H9 (cell line): ENCODE results near the gene TNFAIP8L1. TPM values are rescaled to one million over a fixed set of nuclear protein-coding genes. Genes with fewer than 3 reads are reported as not detected.
A peak's percentile ranks its signal among the peaks of the same experiment; 100 is the strongest.

Experiments
- DNase-seq: peaks from one replicate; pipeline ENCODE4 v3.0.0-alpha.2; 2017
- H2AFZ ChIP-seq: one replicate; pipeline ENCODE4 v1.6.1; 2013; ENCODE audit warnings: mild to moderate bottlenecking, low read length, control low read depth, moderate library complexity
- H2AK5ac ChIP-seq: 2 replicates; pipeline ENCODE4 v1.6.1; 2013; ENCODE audit warnings: low read length, control low read depth, mixed read lengths; ENCODE audit not compliant: insufficient read length
- H2BK120ac ChIP-seq: one replicate; pipeline ENCODE4 v1.6.1; 2013; ENCODE audit warnings: low read depth, mild to moderate bottlenecking, low read length, control low read depth, inconsistent platforms; ENCODE audit not compliant: poor library complexity, severe bottlenecking
- H2BK12ac ChIP-seq: 2 replicates; pipeline ENCODE4 v1.6.1; 2013; ENCODE audit warnings: low read length, control low read depth, mixed read lengths, low read depth; ENCODE audit not compliant: insufficient read length
- H2BK15ac ChIP-seq: 2 replicates; pipeline ENCODE4 v1.6.1; 2013; ENCODE audit warnings: low read depth, low read length, control low read depth
- H2BK20ac ChIP-seq: one replicate; pipeline ENCODE4 v1.6.1; 2013; ENCODE audit warnings: low read depth, mild to moderate bottlenecking, low read length, control low read depth, inconsistent platforms; ENCODE audit not compliant: poor library complexity, severe bottlenecking
- H2BK5ac ChIP-seq: 2 replicates; pipeline ENCODE4 v1.6.1; 2013; ENCODE audit warnings: low read length, control low read depth, mixed read lengths; ENCODE audit not compliant: insufficient read length
- H3K14ac ChIP-seq: 2 replicates; pipeline ENCODE4 v1.6.1; 2013; ENCODE audit warnings: low read length, control low read depth; ENCODE audit not compliant: insufficient read depth
- H3K18ac ChIP-seq: 2 replicates; pipeline ENCODE4 v1.6.1; 2013; ENCODE audit warnings: low read depth, mild to moderate bottlenecking, mixed read lengths, low read length, control low read depth; ENCODE audit not compliant: insufficient read length
- H3K23ac ChIP-seq: 2 replicates; pipeline ENCODE4 v1.6.1; 2013; ENCODE audit warnings: low read length, control low read depth, mixed read lengths, low read depth; ENCODE audit not compliant: insufficient read length
- H3K23me2 ChIP-seq: 2 replicates; pipeline ENCODE4 v1.6.1; 2013; ENCODE audit warnings: low read depth, mild to moderate bottlenecking, mixed read lengths, low read length, control low read depth; ENCODE audit not compliant: insufficient read length, poor library complexity, severe bottlenecking
- H3K27ac ChIP-seq: 2 replicates; pipeline ENCODE4 v1.5.1; 2013; ENCODE audit warnings: low read length, control low read depth, mixed read lengths, low read depth; ENCODE audit not compliant: insufficient read length
- H3K27me3 ChIP-seq: 2 replicates; pipeline ENCODE4 v1.6.1; 2013; ENCODE audit warnings: low read length, control low read depth, inconsistent platforms; ENCODE audit not compliant: insufficient read depth
- H3K4ac ChIP-seq: 2 replicates; pipeline ENCODE4 v1.6.1; 2013; ENCODE audit warnings: low read depth, mild to moderate bottlenecking, control low read depth, inconsistent platforms, low read length, moderate library complexity
- H3K4me1 ChIP-seq: 2 replicates; pipeline ENCODE4 v1.6.1; 2013; ENCODE audit warnings: low read length, control low read depth, inconsistent platforms; ENCODE audit not compliant: insufficient read depth
- H3K4me2 ChIP-seq: 2 replicates; pipeline ENCODE4 v1.6.1; 2013; ENCODE audit warnings: low read length, control low read depth, mixed read lengths; ENCODE audit not compliant: insufficient read length, insufficient read depth
- H3K56ac ChIP-seq: 2 replicates; pipeline ENCODE4 v1.6.1; 2013; ENCODE audit warnings: low read depth, mild to moderate bottlenecking, mixed read lengths, low read length, control low read depth; ENCODE audit not compliant: insufficient read length
- H3K79me1 ChIP-seq: 2 replicates; pipeline ENCODE4 v1.6.1; 2013; ENCODE audit warnings: low read depth, mild to moderate bottlenecking, moderate library complexity, low read length, control low read depth, inconsistent platforms; ENCODE audit not compliant: insufficient read depth, poor library complexity, severe bottlenecking
- H3K79me2 ChIP-seq: 2 replicates; pipeline ENCODE4 v1.6.1; 2013; ENCODE audit warnings: low read length, control low read depth, inconsistent platforms; ENCODE audit not compliant: insufficient read depth
- H3K9ac ChIP-seq: 2 replicates; pipeline ENCODE4 v1.6.1; 2013; ENCODE audit warnings: low read length, control low read depth, mixed read lengths; ENCODE audit not compliant: insufficient read length; ENCODE audit errors: extremely low read depth
- H3K9me3 ChIP-seq: one replicate; pipeline ENCODE4 v1.6.1; 2013; ENCODE audit warnings: low read depth, low read length, inconsistent platforms; ENCODE audit not compliant: control insufficient read depth
- H3T11ph ChIP-seq: one replicate; pipeline ENCODE4 v1.6.1; 2013; ENCODE audit warnings: mild to moderate bottlenecking, low read length, control low read depth, inconsistent platforms
- H4K20me1 ChIP-seq: one replicate; pipeline ENCODE4 v1.6.1; 2013; ENCODE audit not compliant: control insufficient read depth, insufficient read length, insufficient read depth
- H4K5ac ChIP-seq: 2 replicates; pipeline ENCODE4 v1.6.1; 2013; ENCODE audit warnings: low read depth, mild to moderate bottlenecking, mixed read lengths, low read length, control low read depth; ENCODE audit not compliant: insufficient read length
- H4K8ac ChIP-seq: replicated peaks from 2 replicates; pipeline ENCODE4 v1.6.1; 2013; ENCODE audit warnings: low read length, control low read depth, mixed read lengths, low read depth; ENCODE audit not compliant: insufficient read length
- H4K91ac ChIP-seq: 2 replicates; pipeline ENCODE4 v1.6.1; 2013; ENCODE audit warnings: low read depth, mild to moderate bottlenecking, moderate library complexity, mixed read lengths, low read length, control low read depth; ENCODE audit not compliant: insufficient read length
- H3K27ac Mint-ChIP-seq, 3 experiments: 2 replicates in 2 of 3; 3 replicates in 1 of 3; pipeline ENCODE4 v1.8.0; 2020 to 2021; ENCODE audit warnings: mixed read lengths in 3 of 3, mild to moderate bottlenecking in 1 of 3, moderate library complexity in 1 of 3
- H3K27me3 Mint-ChIP-seq: 2 replicates; pipeline ENCODE4 v1.8.0; 2021; ENCODE audit warnings: low read depth, mild to moderate bottlenecking, moderate library complexity, mixed read lengths
- H3K36me3 Mint-ChIP-seq, 3 experiments: 2 replicates in 2 of 3; 3 replicates in 1 of 3; pipeline ENCODE4 v1.8.0; 2020 to 2021; ENCODE audit warnings: low read depth in 3 of 3, mixed read lengths in 3 of 3; ENCODE audit not compliant: insufficient read depth in 1 of 3
- H3K4me1 Mint-ChIP-seq, 2 experiments: 2 replicates each; pipeline ENCODE4 v1.8.0; 2020; ENCODE audit warnings: mixed read lengths in 2 of 2
- H3K4me3 Mint-ChIP-seq, 2 experiments: 2 replicates in 1 of 2; 3 replicates in 1 of 2; pipeline ENCODE4 v1.8.0; 2020 to 2021; ENCODE audit warnings: mild to moderate bottlenecking in 2 of 2, mixed read lengths in 2 of 2, moderate library complexity in 1 of 2
- H3K9me3 Mint-ChIP-seq, 2 experiments: 2 replicates in 1 of 2; 3 replicates in 1 of 2; pipeline ENCODE4 v1.8.0; 2020; ENCODE audit warnings: mild to moderate bottlenecking in 2 of 2, mixed read lengths in 2 of 2, moderate library complexity in 1 of 2
- WGBS: extraction: QIAGEN DNeasy Blood & Tissue Kit; methylation state at CpG from one replicate; pipeline ENCODE4 v1.1.7; 2013; ENCODE audit warnings: missing lambda C conversion rate, low lambda C conversion rate, mixed read lengths; ENCODE audit not compliant: insufficient read length; ENCODE audit errors: extremely low coverage; 5-methylcytosine and 5-hydroxymethylcytosine counted together
- total RNA-seq: library from RNA; stranded (reverse); gene quantifications from 2 replicates; pipeline ENCODE4 v1.2.1, GENCODE V29; 2021
- TF ChIP-seq, protein P1 (sequence below): fragments of 200-600 bp; sonication (generic); conservative IDR thresholded peaks from 3 replicates; pipeline ENCODE4 v1.8.0; 2021; ENCODE audit warnings: antibody characterized with exemption, mild to moderate bottlenecking

TNFAIP8L1 gene
- total RNA-seq, 1 experiment from 2014 or later = 4.2 TPM

DNA sequence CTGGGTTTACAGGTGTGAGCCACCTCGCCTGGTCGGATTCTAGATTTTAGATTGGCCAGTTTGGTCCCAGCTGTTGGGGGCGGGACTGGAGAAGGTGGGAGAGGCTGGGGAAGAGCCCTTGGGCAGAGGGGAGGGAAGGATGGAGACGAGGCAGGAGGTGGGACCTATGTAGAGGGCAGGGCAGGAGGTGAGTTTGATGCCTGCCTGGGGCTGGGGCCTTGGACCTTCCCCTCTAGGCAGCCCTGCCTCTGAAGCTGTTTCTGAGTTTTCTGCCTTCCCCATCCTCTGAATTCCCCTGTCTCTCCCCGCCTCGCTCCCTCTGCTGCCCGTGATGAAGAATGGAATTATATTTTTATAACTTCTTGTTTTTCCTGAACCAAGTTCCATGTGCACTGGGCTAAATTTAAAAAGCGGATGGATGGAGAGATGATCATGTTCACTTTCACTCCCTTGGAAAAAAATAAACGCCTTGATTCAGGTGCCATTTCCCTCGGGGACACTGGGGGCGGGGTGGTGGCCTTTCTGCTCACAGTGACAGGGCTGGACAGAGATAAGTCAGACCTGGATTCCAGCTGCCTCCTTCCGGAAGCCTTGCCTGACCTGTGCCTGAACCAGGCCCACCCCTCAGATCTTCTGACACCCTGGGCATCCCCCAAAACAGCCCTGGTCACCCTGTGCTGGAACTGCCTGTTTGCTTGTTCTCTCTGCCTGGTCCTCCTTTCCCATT is 16.5 kb upstream of the TNFAIP8L1 start:
- no peak overlapping the region for H2BK120ac ChIP-seq
- Mint-ChIP-seq H3K9me3 (0 out of 5 replicates have a peak, but pooled peaks cover 0 to 1% of the 10 kb centered on the region in 2 experiments), H3K36me3 (no peaks in the 10 kb centered on the region; a peak in 1 of 7 replicates), H3K4me1 (peaks cover 7 to 33% of the 10 kb centered on the region in 2 experiments), H3K27ac (0 out of 7 replicates have a peak overlapping the region, but pooled peaks of 1 of the 3 experiments have one; percentile 44), H3K4me3 (no peak overlapping the region), H3K27me3 (peaks cover 17% of the 10 kb centered on the region)
- H2BK5ac ChIP-seq = no peak overlapping the region
- H3K23me2 ChIP-seq = no peaks in the 10 kb centered on the region
- no peaks in the 10 kb centered on the region for H3K9me3 ChIP-seq
- no peak overlapping the region for H2AFZ ChIP-seq
- no peaks in the 10 kb centered on the region for H4K20me1 ChIP-seq
- no peak overlapping the region for H3K27ac ChIP-seq
- H3K56ac ChIP-seq = no peak overlapping the region
- no peaks in the 10 kb centered on the region for H3K79me2 ChIP-seq
- TF ChIP-seq, protein P1, sequence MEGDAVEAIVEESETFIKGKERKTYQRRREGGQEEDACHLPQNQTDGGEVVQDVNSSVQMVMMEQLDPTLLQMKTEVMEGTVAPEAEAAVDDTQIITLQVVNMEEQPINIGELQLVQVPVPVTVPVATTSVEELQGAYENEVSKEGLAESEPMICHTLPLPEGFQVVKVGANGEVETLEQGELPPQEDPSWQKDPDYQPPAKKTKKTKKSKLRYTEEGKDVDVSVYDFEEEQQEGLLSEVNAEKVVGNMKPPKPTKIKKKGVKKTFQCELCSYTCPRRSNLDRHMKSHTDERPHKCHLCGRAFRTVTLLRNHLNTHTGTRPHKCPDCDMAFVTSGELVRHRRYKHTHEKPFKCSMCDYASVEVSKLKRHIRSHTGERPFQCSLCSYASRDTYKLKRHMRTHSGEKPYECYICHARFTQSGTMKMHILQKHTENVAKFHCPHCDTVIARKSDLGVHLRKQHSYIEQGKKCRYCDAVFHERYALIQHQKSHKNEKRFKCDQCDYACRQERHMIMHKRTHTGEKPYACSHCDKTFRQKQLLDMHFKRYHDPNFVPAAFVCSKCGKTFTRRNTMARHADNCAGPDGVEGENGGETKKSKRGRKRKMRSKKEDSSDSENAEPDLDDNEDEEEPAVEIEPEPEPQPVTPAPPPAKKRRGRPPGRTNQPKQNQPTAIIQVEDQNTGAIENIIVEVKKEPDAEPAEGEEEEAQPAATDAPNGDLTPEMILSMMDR = peak; percentile 38; the same call in 2 of the 3 replicates
- no peak overlapping the region for H4K91ac ChIP-seq
- no peak overlapping the region for H3K9ac ChIP-seq
- DNase-seq = peak; percentile 86
- H3K4me1 ChIP-seq = no peaks in the 10 kb centered on the region
- H2BK15ac ChIP-seq = no peak overlapping the region
- H4K5ac ChIP-seq = no peak overlapping the region
- no peak overlapping the region for H3K4ac ChIP-seq
- H3K79me1 ChIP-seq = no peaks in the 10 kb centered on the region
- H2BK20ac ChIP-seq = no peak overlapping the region
- H2AK5ac ChIP-seq = no peak overlapping the region
- no peak overlapping the region for H3K18ac ChIP-seq
- H3T11ph ChIP-seq = no peak overlapping the region
- H3K14ac ChIP-seq = no peak overlapping the region
- no peak overlapping the region for H2BK12ac ChIP-seq
- no peaks in the 10 kb centered on the region for H3K27me3 ChIP-seq
- no CpG with 5 or more reads among the region's 12 CpGs for WGBS
- no peak overlapping the region for H3K23ac ChIP-seq
- H4K8ac ChIP-seq = no peak overlapping the region
- H3K4me2 ChIP-seq = no peak overlapping the region
